WTC11 (cell line): ENCODE results near the gene CHST11.

Experiments
- CBFB ChIP-seq: sonication (generic); formaldehyde crosslinking; IDR thresholded peaks from 2 replicates; pipeline ENCODE4 v1.8.1; 2022; ENCODE audit warnings: mild to moderate bottlenecking, low read depth, missing genetic modification reagents
- E2F5 ChIP-seq: sonication (generic); formaldehyde crosslinking; IDR thresholded peaks from 2 replicates; pipeline ENCODE4 v1.8.1; 2022; ENCODE audit warnings: mild to moderate bottlenecking, moderate library complexity, missing genetic modification reagents
- JAZF1 ChIP-seq: fragments of 250-450 bp; sonication (Bioruptor Pico); IDR thresholded peaks from 2 replicates; pipeline ENCODE4 v1.9.0; 2021; ENCODE audit warnings: moderate library complexity, mild to moderate bottlenecking, inconsistent platforms
- TCF7 ChIP-seq: sonication (generic); formaldehyde crosslinking; IDR thresholded peaks from 2 replicates; pipeline ENCODE4 v1.8.0; 2022; ENCODE audit warnings: mild to moderate bottlenecking, low read depth, missing genetic modification reagents, moderate library complexity
- ZNF423 ChIP-seq: fragments of 250-450 bp; sonication (Bioruptor Pico); IDR thresholded peaks from 2 replicates; pipeline ENCODE4 v2.1.2; 2022; ENCODE audit warnings: mild to moderate bottlenecking, moderate library complexity
- TF ChIP-seq, protein P1 (sequence below): fragments of 200-600 bp; IDR thresholded peaks from 2 replicates; pipeline ENCODE4 v1.8.0; 2022; ENCODE audit warnings: antibody characterized with exemption

DNA sequence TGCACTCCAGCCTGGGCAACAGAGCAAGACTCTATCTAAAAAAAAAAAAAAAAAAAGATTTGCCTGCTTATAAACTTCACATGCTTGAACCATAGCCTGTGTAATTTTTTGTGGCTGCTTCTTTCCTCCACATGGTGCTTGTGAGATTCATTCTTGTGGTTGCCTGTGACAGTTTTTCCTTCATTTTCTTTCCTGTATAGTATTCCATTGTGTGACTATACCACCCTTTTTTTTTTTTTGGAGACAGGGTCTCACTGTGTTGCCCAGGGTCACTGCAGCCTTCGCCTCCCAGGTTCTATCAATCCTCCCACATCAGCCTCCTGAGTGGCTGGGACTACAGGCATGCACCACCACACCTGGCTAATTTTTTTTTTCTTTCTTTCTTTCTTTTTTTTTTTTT, 22.6 kb upstream of the CHST11 start:
- TF ChIP-seq, protein P1, sequence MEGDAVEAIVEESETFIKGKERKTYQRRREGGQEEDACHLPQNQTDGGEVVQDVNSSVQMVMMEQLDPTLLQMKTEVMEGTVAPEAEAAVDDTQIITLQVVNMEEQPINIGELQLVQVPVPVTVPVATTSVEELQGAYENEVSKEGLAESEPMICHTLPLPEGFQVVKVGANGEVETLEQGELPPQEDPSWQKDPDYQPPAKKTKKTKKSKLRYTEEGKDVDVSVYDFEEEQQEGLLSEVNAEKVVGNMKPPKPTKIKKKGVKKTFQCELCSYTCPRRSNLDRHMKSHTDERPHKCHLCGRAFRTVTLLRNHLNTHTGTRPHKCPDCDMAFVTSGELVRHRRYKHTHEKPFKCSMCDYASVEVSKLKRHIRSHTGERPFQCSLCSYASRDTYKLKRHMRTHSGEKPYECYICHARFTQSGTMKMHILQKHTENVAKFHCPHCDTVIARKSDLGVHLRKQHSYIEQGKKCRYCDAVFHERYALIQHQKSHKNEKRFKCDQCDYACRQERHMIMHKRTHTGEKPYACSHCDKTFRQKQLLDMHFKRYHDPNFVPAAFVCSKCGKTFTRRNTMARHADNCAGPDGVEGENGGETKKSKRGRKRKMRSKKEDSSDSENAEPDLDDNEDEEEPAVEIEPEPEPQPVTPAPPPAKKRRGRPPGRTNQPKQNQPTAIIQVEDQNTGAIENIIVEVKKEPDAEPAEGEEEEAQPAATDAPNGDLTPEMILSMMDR = no peak
- TF ChIP-seq JAZF1 (CRISPR knock-in tag) (no peak), ZNF423 (CRISPR knock-in tag) (no peak), CBFB (CRISPR knock-in tag) (no peak), TCF7 (no peak), E2F5 (CRISPR knock-in tag) (no peak)
